GM21825 (cell line): ENCODE results near the gene DKKL1.

Experiments used
- ATAC-seq: cut with Tn5 transposase; IDR thresholded peaks from one replicate; pipeline ENCODE4 v1.9.1; 2021; ENCODE audit warnings: mild to moderate bottlenecking, moderate library complexity; ENCODE audit not compliant: unreplicated experiment

The DKKL1 gene

DNA sequence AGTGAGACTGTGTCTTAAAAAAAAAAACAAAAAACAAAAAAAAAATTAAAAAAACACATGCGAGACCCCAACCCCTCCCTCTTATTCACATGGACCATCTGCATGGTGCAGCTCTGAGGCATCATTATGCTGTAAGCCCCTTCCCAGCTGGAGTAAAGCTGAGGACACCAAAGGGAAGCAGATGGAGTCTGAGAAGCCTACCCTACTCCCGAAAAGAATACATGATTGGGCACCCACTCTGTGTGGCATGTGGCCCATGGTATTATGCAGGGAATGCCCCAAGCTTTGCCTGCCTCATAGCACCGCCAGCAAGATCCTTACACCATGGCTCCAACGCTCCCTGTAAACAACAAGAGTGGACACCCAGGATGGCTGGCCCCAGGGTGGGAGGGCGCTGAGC lies 54.8 kb downstream of the DKKL1 start:
- ATAC-seq = no peak

DNA sequence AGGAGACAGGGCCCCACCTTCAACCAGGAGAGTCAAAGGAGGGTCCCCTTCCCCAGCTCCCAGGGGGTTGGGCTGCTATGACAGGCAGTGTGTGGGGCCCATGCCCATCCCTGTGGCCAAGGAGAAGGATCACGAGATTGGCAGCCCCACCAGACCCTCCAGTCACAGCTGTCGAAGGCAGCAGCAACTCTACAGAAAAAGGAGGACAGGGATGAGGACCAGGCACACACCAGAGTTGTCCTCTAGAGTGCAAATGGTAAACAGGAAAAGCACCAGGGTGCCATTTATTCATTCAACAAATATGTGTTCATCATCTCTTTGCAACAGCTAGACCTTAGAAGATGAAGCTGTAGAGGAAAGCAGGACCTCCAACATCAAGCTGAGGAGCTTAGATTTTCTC lies 55.5 kb downstream of the DKKL1 start:
- ATAC-seq = no peak

DNA sequence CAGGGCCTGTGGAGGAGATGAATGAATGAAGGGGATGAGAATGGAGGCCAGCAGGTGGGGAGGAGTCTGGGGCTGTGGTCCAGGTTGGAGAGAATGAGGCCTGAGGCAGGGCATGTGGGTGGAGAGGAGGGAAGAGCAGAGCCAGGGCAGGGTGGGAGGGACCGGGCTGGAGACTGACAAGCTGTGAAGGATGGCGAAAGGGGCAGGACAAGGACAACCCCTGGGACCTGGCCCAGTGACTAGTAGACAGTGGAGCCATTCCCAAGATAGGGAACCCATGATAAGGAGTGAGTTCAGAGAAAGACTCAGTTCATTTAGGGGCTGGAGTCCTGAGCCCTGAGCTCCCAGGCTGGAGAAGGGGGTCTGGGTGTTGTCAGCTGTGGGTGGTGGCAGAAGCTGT lies 56.5 kb downstream of the DKKL1 start:
- no peak for ATAC-seq

DNA sequence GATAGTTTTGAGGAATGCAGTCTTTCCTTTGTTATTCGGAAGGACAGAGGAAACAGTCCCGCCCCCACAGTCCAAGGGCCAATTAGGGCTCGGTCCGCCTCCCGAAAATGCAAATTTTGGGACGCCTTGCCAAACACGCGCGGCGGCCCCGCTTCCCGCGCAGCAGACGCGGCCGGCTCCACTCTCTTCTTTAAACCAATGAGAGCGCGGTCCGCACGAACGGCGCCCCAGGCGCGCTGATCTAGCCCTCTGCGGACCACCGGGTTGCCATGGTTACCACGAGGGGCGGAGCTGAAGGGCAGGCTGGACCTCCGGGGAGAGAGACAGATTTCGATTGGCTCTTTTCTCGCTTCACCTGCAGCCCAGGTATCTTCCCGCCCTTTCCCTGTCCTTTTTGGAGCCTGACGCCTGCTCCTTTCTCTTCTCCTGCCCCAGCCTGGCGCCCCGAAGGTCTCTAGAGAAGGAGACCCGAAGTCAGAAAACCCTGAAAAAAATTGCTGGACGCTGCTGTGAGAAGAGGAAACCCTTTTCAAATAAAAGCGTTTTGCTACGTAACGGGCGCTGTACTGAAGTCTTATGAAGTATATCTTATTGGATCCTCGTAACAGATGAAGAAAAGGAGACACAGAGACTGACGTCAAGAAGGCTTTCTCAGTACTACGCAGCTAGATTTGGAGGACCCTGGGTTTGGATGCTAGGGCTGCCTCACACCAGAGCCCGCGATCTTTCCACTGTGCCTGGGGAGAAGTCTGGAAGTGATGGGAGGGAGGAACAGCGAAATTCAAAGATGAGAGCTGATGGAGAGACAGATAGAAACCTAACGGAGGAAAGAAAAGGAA lies 57.6 kb downstream of the DKKL1 start:
- ATAC-seq = no peak

DNA sequence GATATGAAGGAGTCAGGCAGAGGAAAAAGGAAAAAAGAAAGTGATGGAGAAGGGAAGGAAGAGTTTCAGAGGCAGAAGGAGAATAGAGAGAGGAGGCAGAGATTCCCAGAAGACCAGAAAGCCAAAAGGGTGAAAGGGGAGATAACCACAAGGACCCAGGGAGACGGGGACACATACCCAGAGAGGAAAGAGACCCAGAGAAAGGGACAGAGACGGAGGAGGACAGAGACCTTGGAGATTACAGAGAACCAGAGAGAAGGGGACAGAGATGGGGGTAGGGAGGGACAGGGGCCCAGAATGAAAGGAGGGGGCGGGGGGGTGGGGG lies 58.2 kb downstream of the DKKL1 start:
- no peak for ATAC-seq

DNA sequence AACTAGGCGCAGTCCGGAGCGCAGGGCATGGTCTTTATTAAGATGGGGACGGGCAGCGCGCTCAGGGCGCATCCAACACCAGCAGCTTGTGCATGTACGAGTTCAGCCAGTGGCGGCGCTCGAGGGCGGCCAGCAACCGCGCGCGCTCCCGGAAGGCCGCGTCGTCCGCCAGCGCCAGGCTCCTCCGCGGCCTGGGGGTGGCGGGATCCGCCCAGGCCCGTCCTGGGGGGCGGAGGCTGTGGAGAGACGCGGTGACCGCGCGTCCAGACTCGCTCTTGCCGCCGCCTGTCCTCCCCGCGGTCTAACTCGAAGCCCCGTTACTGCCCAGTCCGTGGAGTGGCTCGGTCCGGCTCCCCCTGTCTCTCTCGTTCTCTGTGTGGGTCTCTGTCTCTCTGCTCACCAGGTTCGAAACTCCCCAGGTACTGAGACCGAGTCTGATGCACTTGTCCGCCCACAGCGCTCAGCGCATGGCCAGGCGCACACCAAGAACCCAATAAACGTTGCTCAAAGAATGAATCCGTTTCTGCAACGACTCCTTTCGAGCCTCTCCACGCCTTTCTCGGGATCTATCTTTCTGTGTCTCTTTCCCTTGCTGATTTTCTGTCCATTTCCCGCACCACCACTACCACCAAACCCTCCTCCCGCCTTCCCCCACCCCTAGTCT lies 58.9 kb downstream of the DKKL1 start:
- ATAC-seq = no peak

DNA sequence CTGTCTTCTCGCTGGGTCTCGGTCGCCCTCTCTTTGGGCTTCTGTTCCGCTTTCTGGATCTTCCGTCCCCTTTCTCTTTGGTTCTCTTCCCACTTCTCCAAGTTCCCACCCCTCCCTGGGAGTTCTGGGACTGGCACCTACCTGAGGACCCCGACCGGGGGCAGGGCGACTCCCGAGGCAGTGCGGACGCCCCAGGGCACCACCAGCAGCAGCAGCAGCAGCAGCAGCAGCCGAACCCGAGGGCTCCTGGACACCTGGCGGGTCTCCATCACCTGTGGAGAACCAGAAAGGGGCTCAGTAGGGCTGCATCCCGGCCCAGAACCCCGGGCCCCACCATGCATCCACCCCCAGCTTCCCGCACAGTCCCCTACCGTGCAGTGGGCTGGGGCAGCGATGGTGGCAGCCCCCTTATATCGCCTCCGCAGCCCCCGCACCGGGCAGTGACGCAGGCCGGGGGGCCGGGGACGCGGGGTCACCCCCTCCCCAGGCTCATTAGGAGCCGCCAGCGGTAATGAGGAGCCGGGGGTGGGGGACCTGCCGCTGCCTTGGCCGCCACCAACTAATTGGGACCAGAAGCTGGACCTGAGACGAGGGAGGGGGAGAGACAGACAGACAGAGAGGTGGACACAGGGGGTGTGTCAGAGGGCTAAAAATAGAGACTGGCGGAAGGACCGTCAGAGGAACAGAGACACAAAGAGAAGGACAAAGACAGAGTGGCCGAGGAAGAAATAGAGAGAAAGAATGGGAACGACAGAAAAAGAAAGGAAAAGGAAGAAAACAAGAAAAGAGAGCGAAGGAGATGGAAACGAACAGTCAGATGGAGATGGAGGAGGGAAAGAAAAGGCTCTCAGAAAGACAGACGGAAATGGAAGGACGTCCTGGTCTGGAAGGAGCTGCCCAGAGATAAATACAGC lies 59.7 kb downstream of the DKKL1 start, which contains the start of gene PTH2:
Gene PTH2 (minus strand): TSS at position 371 of the 914 bp plus-strand sequence. CDS start 102 bp downstream, at position 269.
- no peak for ATAC-seq

DNA sequence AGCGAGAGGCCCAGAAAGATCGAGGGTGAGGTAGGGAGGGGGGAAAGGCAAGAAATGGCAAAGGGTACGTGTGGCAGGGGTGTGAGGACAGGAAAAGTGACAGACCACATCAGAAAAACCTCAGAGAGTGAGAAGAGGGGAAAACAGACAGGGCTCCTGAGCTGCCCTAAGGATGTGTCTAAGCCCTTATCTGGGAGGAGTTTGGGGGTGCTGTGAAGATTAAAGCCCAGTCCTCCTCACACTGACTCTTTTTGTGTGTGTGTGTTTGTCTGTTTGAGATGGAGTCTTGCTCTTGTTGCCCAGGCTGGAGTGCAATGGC lies 60.3 kb downstream of the DKKL1 start:
- ATAC-seq = no peak
